KMS-11 (cell line): ENCODE measurements around the gene TAF4.
"Not testable (repeated sequence)": the region's sequence is repeated elsewhere in the genome, so short reads cannot be mapped to it uniquely, and the experiment has no call there.

ENCODE experiments used
- H2AFZ ChIP-seq: fragments of 200-600 bp; sonication (generic); 2 replicates; pipeline ENCODE4 v1.6.1; 2016; ENCODE audit warnings: antibody characterized with exemption, mixed run types, low read depth
- H3K27ac ChIP-seq: fragments of 200-600 bp; sonication (generic); 2 replicates; pipeline ENCODE4 v1.6.1; 2016; ENCODE audit warnings: mild to moderate bottlenecking, mixed run types
- H3K27me3 ChIP-seq: fragments of 200-600 bp; sonication (generic); 2 replicates; pipeline ENCODE4 v1.6.1; 2017; ENCODE audit warnings: mild to moderate bottlenecking, low read depth, mixed run types, moderate library complexity; ENCODE audit not compliant: insufficient read depth
- H3K36me3 ChIP-seq: fragments of 200-600 bp; sonication (generic); 2 replicates; pipeline ENCODE4 v1.6.1; 2017; ENCODE audit warnings: mild to moderate bottlenecking, mixed run types; ENCODE audit not compliant: insufficient read depth
- H3K4me1 ChIP-seq: fragments of 200-600 bp; sonication (generic); 2 replicates; pipeline ENCODE4 v1.6.1; 2016; ENCODE audit warnings: mild to moderate bottlenecking, low read depth, mixed run types; ENCODE audit not compliant: poor library complexity, severe bottlenecking
- H3K4me2 ChIP-seq: fragments of 200-600 bp; sonication (generic); 2 replicates; pipeline ENCODE4 v1.7.0; 2016; ENCODE audit warnings: mild to moderate bottlenecking, mixed run types
- H3K4me3 ChIP-seq: fragments of 200-600 bp; sonication (generic); IDR thresholded peaks from 2 replicates; pipeline ENCODE4 v1.6.1; 2017; ENCODE audit warnings: low read depth, low read length, mixed read lengths; ENCODE audit not compliant: insufficient read depth
- H3K79me2 ChIP-seq: fragments of 200-600 bp; sonication (generic); 2 replicates; pipeline ENCODE4 v1.6.1; 2016; ENCODE audit warnings: low read depth, mixed run types; ENCODE audit not compliant: insufficient read depth
- H3K9ac ChIP-seq: fragments of 200-600 bp; sonication (generic); 2 replicates; pipeline ENCODE4 v1.6.1; 2016; ENCODE audit warnings: mild to moderate bottlenecking, mixed run types
- H4K20me1 ChIP-seq: fragments of 200-600 bp; sonication (generic); 2 replicates; pipeline ENCODE4 v1.6.1; 2016; ENCODE audit warnings: mild to moderate bottlenecking, mixed run types; ENCODE audit not compliant: insufficient read depth
- TF ChIP-seq, protein P1 (sequence below): fragments of 200-600 bp; sonication (generic); conservative IDR thresholded peaks from 2 replicates; pipeline ENCODE4 v1.6.1; 2017; ENCODE audit warnings: low read depth, mild to moderate bottlenecking, antibody characterized with exemption, low read length, moderate library complexity, mixed read lengths

TAF4 gene

DNA sequence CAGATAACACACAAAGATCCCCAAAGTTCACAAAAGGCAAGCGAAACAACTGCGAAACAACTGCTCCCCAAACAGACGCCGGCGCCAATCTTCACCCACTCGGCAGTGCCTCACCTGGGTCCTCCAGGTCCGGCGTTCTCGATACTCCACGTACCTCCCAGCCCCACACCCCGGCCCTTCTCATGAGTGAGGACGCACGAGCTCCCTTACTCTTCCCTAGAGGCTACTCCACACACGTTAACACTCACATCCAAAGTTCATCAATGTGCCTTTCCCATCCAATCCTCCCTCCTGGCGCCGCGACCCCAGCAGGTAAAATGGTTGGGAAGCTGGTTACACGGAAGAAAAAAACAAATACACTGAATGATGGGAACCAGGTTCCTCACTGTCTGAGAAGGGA is 77.0 kb downstream of the TAF4 start:
- Histone ChIP-seq H3K9ac (no peak overlapping the region), H3K4me3 (no peak overlapping the region), H3K4me2 (no peak overlapping the region), H3K79me2 (no peaks in the 10 kb centered on the region), H3K27me3 (no peaks in the 10 kb centered on the region), H4K20me1 (no peaks in the 10 kb centered on the region), H3K27ac (no peak overlapping the region), H3K36me3 (peaks cover 3% of the 10 kb centered on the region; the same call in 1 of the 2 replicates), H3K4me1 (no peaks in the 10 kb centered on the region), H2AFZ (no peak overlapping the region)
- TF ChIP-seq, protein P1, sequence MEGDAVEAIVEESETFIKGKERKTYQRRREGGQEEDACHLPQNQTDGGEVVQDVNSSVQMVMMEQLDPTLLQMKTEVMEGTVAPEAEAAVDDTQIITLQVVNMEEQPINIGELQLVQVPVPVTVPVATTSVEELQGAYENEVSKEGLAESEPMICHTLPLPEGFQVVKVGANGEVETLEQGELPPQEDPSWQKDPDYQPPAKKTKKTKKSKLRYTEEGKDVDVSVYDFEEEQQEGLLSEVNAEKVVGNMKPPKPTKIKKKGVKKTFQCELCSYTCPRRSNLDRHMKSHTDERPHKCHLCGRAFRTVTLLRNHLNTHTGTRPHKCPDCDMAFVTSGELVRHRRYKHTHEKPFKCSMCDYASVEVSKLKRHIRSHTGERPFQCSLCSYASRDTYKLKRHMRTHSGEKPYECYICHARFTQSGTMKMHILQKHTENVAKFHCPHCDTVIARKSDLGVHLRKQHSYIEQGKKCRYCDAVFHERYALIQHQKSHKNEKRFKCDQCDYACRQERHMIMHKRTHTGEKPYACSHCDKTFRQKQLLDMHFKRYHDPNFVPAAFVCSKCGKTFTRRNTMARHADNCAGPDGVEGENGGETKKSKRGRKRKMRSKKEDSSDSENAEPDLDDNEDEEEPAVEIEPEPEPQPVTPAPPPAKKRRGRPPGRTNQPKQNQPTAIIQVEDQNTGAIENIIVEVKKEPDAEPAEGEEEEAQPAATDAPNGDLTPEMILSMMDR = no peak

DNA sequence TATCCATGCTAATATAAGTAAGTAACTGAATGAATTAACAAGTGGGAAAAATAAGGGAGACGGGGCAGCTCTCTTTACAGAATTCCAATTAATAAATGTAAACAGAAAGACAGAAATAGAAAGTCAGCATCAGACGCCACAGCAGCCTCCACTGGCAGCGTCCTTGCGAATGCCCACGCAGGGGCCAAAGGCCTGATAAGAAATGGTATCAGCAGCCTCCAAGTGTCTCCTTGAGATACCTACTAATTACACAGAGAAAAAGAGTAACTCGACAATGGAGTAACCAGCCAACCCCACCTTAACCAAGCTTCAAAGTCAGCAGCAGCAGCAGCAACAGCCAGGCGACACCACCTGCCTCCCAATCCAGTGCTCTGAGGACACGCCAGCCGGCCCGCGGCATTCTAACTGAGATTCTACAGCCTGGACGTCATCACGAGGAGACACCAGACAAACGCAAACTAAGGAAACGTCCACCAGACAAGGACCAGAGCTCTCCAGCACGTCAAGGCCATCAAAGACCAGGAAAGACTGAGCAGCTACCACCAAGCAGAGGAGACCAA is 78.8 kb downstream of the TAF4 start:
- H3K4me2 ChIP-seq = no peak overlapping the region
- H4K20me1 ChIP-seq = no peaks in the 10 kb centered on the region
- H2AFZ ChIP-seq = no peak overlapping the region
- no peak overlapping the region for H3K27ac ChIP-seq
- H3K36me3 ChIP-seq = peaks cover 3% of the 10 kb centered on the region; the same call in 1 of the 2 replicates
- no peaks in the 10 kb centered on the region for H3K27me3 ChIP-seq
- H3K4me1 ChIP-seq = no peaks in the 10 kb centered on the region
- H3K9ac ChIP-seq = no peak overlapping the region
- H3K4me3 ChIP-seq = no peak overlapping the region
- H3K79me2 ChIP-seq = no peaks in the 10 kb centered on the region
- TF ChIP-seq, protein P1 = no peak

DNA sequence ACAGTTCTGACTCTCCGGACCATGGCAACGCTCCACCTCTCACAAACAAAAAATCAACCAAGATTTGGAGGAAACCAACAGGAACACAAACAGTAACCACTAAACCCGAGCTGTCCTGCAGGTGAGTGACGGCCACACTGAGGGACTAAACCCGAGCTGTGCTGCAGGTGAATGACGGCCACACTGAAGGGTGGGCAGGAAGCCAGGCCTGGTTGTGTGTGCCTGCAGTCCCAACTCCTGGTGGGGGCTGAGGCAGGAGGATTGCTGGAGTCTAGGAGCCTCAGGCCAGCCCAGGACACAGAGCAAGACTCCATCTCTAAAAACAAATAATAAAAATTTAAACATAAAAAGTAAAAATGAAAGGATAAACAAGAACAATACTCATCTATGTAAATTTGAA is 80.6 kb downstream of the TAF4 start:
- Histone ChIP-seq H3K9ac (no peak overlapping the region), H4K20me1 (no peaks in the 10 kb centered on the region), H3K36me3 (peaks cover 3% of the 10 kb centered on the region; the same call in 1 of the 2 replicates), H3K4me1 (no peaks in the 10 kb centered on the region), H3K27ac (no peak overlapping the region), H3K79me2 (no peaks in the 10 kb centered on the region), H3K4me3 (no peak overlapping the region), H2AFZ (no peak overlapping the region), H3K4me2 (no peak overlapping the region), H3K27me3 (no peaks in the 10 kb centered on the region)
- TF ChIP-seq, protein P1 = no peak

DNA sequence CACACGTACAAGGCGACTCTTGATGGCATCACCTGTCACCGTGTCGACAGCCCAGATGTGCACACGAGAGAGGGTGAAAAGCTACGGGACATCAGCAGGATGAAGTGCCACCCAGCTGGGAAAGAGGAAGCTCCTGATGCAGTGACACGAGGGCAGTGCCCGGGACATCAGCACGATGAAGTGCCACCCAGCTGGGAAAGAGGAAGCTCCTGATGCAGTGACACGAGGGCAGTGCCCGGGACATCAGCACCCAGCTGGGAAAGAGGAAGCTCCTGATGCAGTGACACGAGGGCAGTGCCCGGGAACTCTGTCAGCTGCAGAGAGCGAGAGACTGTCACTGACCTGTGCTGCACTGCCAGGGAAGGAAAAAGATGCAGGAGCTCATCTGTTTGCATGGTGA is 81.2 kb downstream of the TAF4 start:
- H3K36me3 ChIP-seq, H3K9ac ChIP-seq, H3K27me3 ChIP-seq, H2AFZ ChIP-seq, H3K4me1 ChIP-seq, H3K4me2 ChIP-seq, H3K79me2 ChIP-seq, H3K4me3 ChIP-seq, H3K27ac ChIP-seq, H4K20me1 ChIP-seq: not testable (repeated sequence)

DNA sequence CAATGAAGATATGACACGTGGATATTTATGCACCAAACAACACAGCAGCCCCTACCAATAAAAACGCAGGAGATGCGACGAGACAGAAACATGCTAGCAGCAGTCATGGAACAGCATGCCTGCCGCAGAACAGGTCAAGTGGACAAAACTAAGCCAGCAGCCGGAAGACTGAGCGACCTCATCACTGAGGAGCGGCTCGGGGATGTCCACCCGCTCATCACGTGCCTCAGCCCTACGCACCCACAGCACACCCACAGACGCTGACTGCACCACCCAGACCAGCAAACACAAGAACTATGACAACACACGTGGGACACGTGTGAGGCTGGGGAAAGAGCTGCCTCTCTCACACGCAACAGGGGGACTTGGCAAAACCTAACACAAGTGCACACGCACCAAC is 81.7 kb downstream of the TAF4 start:
- H3K79me2 ChIP-seq = no peaks in the 10 kb centered on the region
- H3K27me3 ChIP-seq = no peaks in the 10 kb centered on the region
- no peaks in the 10 kb centered on the region for H4K20me1 ChIP-seq
- H3K36me3 ChIP-seq = peaks cover 3% of the 10 kb centered on the region; the same call in 1 of the 2 replicates
- H3K27ac ChIP-seq = no peak overlapping the region
- TF ChIP-seq, protein P1 = no peak
- no peak overlapping the region for H3K9ac ChIP-seq
- H3K4me1 ChIP-seq = no peaks in the 10 kb centered on the region
- H2AFZ ChIP-seq = no peak overlapping the region
- H3K4me3 ChIP-seq = no peak overlapping the region
- no peak overlapping the region for H3K4me2 ChIP-seq
